CD14-positive monocyte (primary cell): ENCODE results near the gene ADORA2A. TPM values are rescaled to one million over a fixed set of nuclear protein-coding genes. Genes with fewer than 3 reads are reported as not detected.
A peak's percentile ranks its signal among the peaks of the same experiment; 100 is the strongest.

Source experiments
- DNase-seq, 3 donors: peaks; one replicate each; pipeline ENCODE4 v3.0.0-alpha.2; 2011 to 2022
- H2AFZ ChIP-seq: 2 replicates; pipeline ENCODE4 v1.6.0; 2012; ENCODE audit warnings: mild to moderate bottlenecking, low read depth, low read length, inconsistent platforms; ENCODE audit not compliant: insufficient read depth, poor library complexity, severe bottlenecking
- H3K27ac ChIP-seq, 2 donors: 1 replicate in 1 of 2; 2 replicates in 1 of 2; pipeline ENCODE4 v1.5.1; 2012 to 2013; ENCODE audit warnings: low read length in 2 of 2, control low read depth in 1 of 2, inconsistent platforms in 1 of 2, low read depth in 1 of 2, mild to moderate bottlenecking in 1 of 2
- H3K27me3 ChIP-seq, 2 donors: one replicate each; pipeline versions ENCODE4 v1.6.0 to v1.6.1; 2011 to 2013; ENCODE audit warnings: low read length in 2 of 2; ENCODE audit not compliant: control insufficient read depth in 2 of 2, insufficient read depth in 2 of 2
- H3K36me3 ChIP-seq, 2 donors: replicated peaks in 1 of 2; 1 replicate in 1 of 2; 2 replicates in 1 of 2; pipeline versions ENCODE4 v1.5.1 to v1.6.1; 2012 to 2013; ENCODE audit warnings: low read length in 2 of 2, control low read depth in 1 of 2, inconsistent platforms in 1 of 2, mild to moderate bottlenecking in 1 of 2; ENCODE audit not compliant: insufficient read depth in 2 of 2, control insufficient read depth in 1 of 2
- H3K4me1 ChIP-seq, 2 donors: 1 replicate in 1 of 2; 2 replicates in 1 of 2; pipeline versions ENCODE4 v1.5.1 to v1.6.1; 2012 to 2013; ENCODE audit warnings: low read length in 2 of 2, control low read depth in 1 of 2, inconsistent platforms in 1 of 2, mild to moderate bottlenecking in 1 of 2, moderate library complexity in 1 of 2; ENCODE audit not compliant: insufficient read depth in 2 of 2, control insufficient read depth in 1 of 2
- H3K4me2 ChIP-seq: replicated peaks from 2 replicates; pipeline ENCODE3; 2012; ENCODE audit warnings: low read length, moderate library complexity, mild to moderate bottlenecking; ENCODE audit not compliant: poor library complexity, severe bottlenecking; ENCODE audit errors: extremely low read depth
- H3K4me3 ChIP-seq, 3 experiments: fragments of 200-600 bp in 1 of 3; sonication (generic) in 1 of 3; replicated peaks in 1 of 3; 1 replicate in 2 of 3; 2 replicates in 1 of 3; pipeline ENCODE4 v1.5.1; 2011 to 2013; ENCODE audit warnings: low read length in 3 of 3, mild to moderate bottlenecking in 3 of 3, control low read depth in 2 of 3, low read depth in 2 of 3, inconsistent platforms in 1 of 3, moderate library complexity in 1 of 3
- H3K79me2 ChIP-seq: 2 replicates; pipeline ENCODE4 v1.6.0; 2012; ENCODE audit warnings: mild to moderate bottlenecking, control low read depth, inconsistent platforms, low read length, moderate library complexity; ENCODE audit not compliant: insufficient read depth
- H3K9ac ChIP-seq: 2 replicates; pipeline ENCODE4 v1.6.0; 2017; ENCODE audit warnings: low read length, mild to moderate bottlenecking; ENCODE audit not compliant: insufficient read depth, poor library complexity, severe bottlenecking
- H3K9me3 ChIP-seq, 2 donors: replicated peaks in 1 of 2; 1 replicate in 1 of 2; 2 replicates in 1 of 2; pipeline versions ENCODE4 v1.5.1 to v1.6.1; 2012 to 2013; ENCODE audit warnings: low read length in 2 of 2, control low read depth in 1 of 2; ENCODE audit not compliant: control insufficient read depth in 1 of 2, insufficient read depth in 1 of 2
- H4K20me1 ChIP-seq: 2 replicates; pipeline ENCODE4 v1.6.0; 2012; ENCODE audit warnings: mild to moderate bottlenecking, low read length, control low read depth, moderate library complexity; ENCODE audit not compliant: insufficient read depth
- H3K27ac Mint-ChIP-seq, 7 donors: one replicate each; pipeline ENCODE4 v1.8.0; 2020; ENCODE audit warnings: mild to moderate bottlenecking in 7 of 7, mixed read lengths in 7 of 7, moderate library complexity in 6 of 7, inconsistent platforms in 2 of 7
- H3K27me3 Mint-ChIP-seq, 3 donors: one replicate each; pipeline ENCODE4 v1.8.0; 2021 to 2022; ENCODE audit warnings: low read depth in 3 of 3, mild to moderate bottlenecking in 3 of 3, mixed read lengths in 3 of 3, moderate library complexity in 3 of 3, inconsistent platforms in 1 of 3
- H3K36me3 Mint-ChIP-seq, 2 donors: one replicate each; pipeline ENCODE4 v1.8.0; 2020; ENCODE audit warnings: mixed read lengths in 2 of 2, inconsistent platforms in 1 of 2, mild to moderate bottlenecking in 1 of 2
- H3K4me1 Mint-ChIP-seq: one replicate; pipeline ENCODE4 v1.8.0; 2020; ENCODE audit warnings: mild to moderate bottlenecking, mixed read lengths
- H3K4me3 Mint-ChIP-seq, 2 donors: one replicate each; pipeline ENCODE4 v1.8.0; 2020; ENCODE audit warnings: mild to moderate bottlenecking in 2 of 2, mixed read lengths in 2 of 2, moderate library complexity in 1 of 2
- H3K9me3 Mint-ChIP-seq, 7 donors: one replicate each; pipeline ENCODE4 v1.8.0; 2020 to 2022; ENCODE audit warnings: mixed read lengths in 7 of 7, mild to moderate bottlenecking in 6 of 7, moderate library complexity in 6 of 7, inconsistent platforms in 2 of 7
- CTCF ChIP-seq: fragments of 200-600 bp; IDR thresholded peaks from one replicate; pipeline ENCODE4 v1.8.0; 2022; ENCODE audit warnings: antibody characterized with exemption, mild to moderate bottlenecking
- WGBS: methylation state at CpG from one replicate; pipeline ENCODE4 v1.1.5; 2013; ENCODE audit warnings: missing lambda C conversion rate; ENCODE audit not compliant: insufficient coverage; 5-methylcytosine and 5-hydroxymethylcytosine counted together
- intact Hi-C, 2 donors: fragments of 100-400 bp; cut with micrococcal nuclease; formaldehyde crosslinking; loops; one replicate each; pipeline versions ENCODE4 v1.15.0 to v1.15.1; 2023
- polyA plus RNA-seq, 3 donors: library from polyadenylated mRNA; depleted of rRNA in 1 of 3; unstranded in 2 of 3; stranded (reverse) in 1 of 3; fragments of 300-500 nt in 2 of 3; fragments of >200 nt in 1 of 3; fragmentation: Illumina TruSeq in 2 of 3; gene quantifications; 1 replicate in 2 of 3; 2 replicates in 1 of 3; pipeline ENCODE4 v1.2.3, GENCODE V29; 2012 to 2021

Gene ADORA2A
- polyA plus RNA-seq, 3 donors, result 5.8 to 10.2 (median 6.5) TPM

- no peak for DNase-seq
- peaks cover 4 to 19% (median 8%) of the 10 kb centered on the region in 3 donors for H3K27me3 Mint-ChIP-seq
- H3K4me1 ChIP-seq, result peaks cover 2 to 12% of the 10 kb centered on the region in 2 donors
- intact Hi-C loops, result no loop called here
- peaks cover 22 to 29% of the 10 kb centered on the region in 2 donors for H3K36me3 ChIP-seq
- H3K27ac ChIP-seq, result no peak overlapping the region
- peaks cover 5% of the 10 kb centered on the region for H3K79me2 ChIP-seq
- peaks cover 16 to 29% of the 10 kb centered on the region in 2 donors for H3K36me3 Mint-ChIP-seq
- peak overlapping the region in 4 of 7 donors; percentile 19 to 69 (median 50) for H3K27ac Mint-ChIP-seq
- H3K9ac ChIP-seq, result no peak overlapping the region
- TF ChIP-seq CTCF, result no peak
- 61% methylated on average over 7 of the region's 7 CpGs for WGBS
- peaks cover 6% of the 10 kb centered on the region for H3K4me1 Mint-ChIP-seq
- H3K27me3 ChIP-seq, result no peaks in the 10 kb centered on the region
- no peaks in the 10 kb centered on the region for H3K9me3 ChIP-seq
- no peak overlapping the region for H3K4me3 Mint-ChIP-seq
- no peak overlapping the region for H3K4me3 ChIP-seq
- H3K9me3 Mint-ChIP-seq, result no peaks in the 10 kb centered on the region
- H2AFZ ChIP-seq, result no peak overlapping the region
- no peak overlapping the region for H3K4me2 ChIP-seq
- H4K20me1 ChIP-seq, result no peaks in the 10 kb centered on the region
These were observed 7.9 kb upstream of the ADORA2A start for GRCh38 chr22:24419475-24419850.

- Histone ChIP-seq H3K79me2 (peaks cover 12% of the 10 kb centered on the region), H3K4me3 (no peak overlapping the region), H3K27me3 (no peaks in the 10 kb centered on the region), H3K9me3 (no peaks in the 10 kb centered on the region), H3K4me1 (peaks cover 11 to 20% of the 10 kb centered on the region in 2 donors), H3K36me3 (peaks cover 13 to 20% of the 10 kb centered on the region in 2 donors), H4K20me1 (no peaks in the 10 kb centered on the region), H3K9ac (no peak overlapping the region), H3K27ac (no peak overlapping the region), H2AFZ (no peak overlapping the region), H3K4me2 (no peak overlapping the region)
- Mint-ChIP-seq H3K9me3 (no peaks in the 10 kb centered on the region), H3K4me3 (no peak overlapping the region), H3K36me3 (peaks cover 7 to 21% of the 10 kb centered on the region in 2 donors), H3K4me1 (peaks cover 8% of the 10 kb centered on the region), H3K27ac (no peak overlapping the region), H3K27me3 (peaks cover 7 to 22% (median 8%) of the 10 kb centered on the region in 3 donors)
- no peak for DNase-seq
- intact Hi-C loops, result loop anchor here in 1 of 2 donors (5.0 kb wide), 2 partner anchors 82 to 102 kb away; no protein-coding TSS in a partner anchor
- 79% methylated on average over 16 of the region's 18 CpGs for WGBS
- TF ChIP-seq CTCF, result no peak
These were observed 7.1 kb upstream of the ADORA2A start for GRCh38 chr22:24420072-24420976.
